ENCODE measurements around the gene WWC1.

DNA sequence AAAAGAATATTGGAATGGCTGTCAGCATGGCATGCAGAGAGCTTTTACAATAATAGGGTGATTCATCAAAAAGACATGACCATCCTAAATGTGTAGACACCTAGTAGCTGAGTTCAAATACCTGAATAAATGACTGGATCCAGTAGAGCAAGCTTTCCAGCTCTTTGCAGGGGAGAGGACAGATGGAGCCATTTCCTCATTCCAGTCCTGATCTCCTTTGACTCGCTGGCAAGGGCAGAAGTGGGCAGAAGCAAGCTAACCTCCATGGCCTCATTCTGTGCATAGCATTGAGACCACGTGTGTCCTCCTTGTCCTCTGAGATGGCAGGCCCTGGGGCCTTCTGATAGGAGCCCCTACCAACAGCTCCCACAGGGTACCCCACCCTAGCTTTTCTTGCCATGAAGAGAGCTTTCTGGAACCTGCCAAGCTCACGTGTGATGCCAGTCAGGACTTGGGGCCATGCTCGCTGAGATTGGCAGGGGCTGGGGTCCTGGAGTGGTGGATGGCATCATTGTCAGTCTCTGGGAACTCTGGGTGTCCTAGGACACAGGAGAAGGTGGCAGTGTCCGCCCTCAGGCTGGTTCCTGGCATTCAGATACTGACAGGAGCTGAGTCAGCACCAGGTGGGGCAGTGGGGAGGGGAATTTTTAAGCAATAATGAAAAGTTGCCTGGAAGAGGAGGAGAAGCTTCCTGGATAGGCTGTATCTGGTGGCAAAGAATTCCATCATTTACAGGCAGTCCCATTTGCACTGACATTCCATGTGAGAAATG is 33.6 kb downstream of the WWC1 start:
- TF ChIP-seq CTCF (IDR thresholded peaks at IDR 0.05; ENCODE audit: low read length) (no peak), EZH2 (IDR thresholded peaks at IDR 0.05; ENCODE audit: borderline replicate concordance, low read length) (no peak)
